H9 (cell line): ENCODE results near the gene ETNK2. TPM values are rescaled to one million over a fixed set of nuclear protein-coding genes. Genes with fewer than 3 reads are reported as not detected.

ENCODE experiments used
- DNase-seq: peaks from one replicate; pipeline ENCODE4 v3.0.0-alpha.2; 2017
- H2AFZ ChIP-seq: one replicate; pipeline ENCODE4 v1.6.1; 2013; ENCODE audit warnings: mild to moderate bottlenecking, low read length, control low read depth, moderate library complexity
- H2AK5ac ChIP-seq: 2 replicates; pipeline ENCODE4 v1.6.1; 2013; ENCODE audit warnings: low read length, control low read depth, mixed read lengths; ENCODE audit not compliant: insufficient read length
- H2BK120ac ChIP-seq: one replicate; pipeline ENCODE4 v1.6.1; 2013; ENCODE audit warnings: low read depth, mild to moderate bottlenecking, low read length, control low read depth, inconsistent platforms; ENCODE audit not compliant: poor library complexity, severe bottlenecking
- H2BK12ac ChIP-seq: 2 replicates; pipeline ENCODE4 v1.6.1; 2013; ENCODE audit warnings: low read length, control low read depth, mixed read lengths, low read depth; ENCODE audit not compliant: insufficient read length
- H2BK15ac ChIP-seq: 2 replicates; pipeline ENCODE4 v1.6.1; 2013; ENCODE audit warnings: low read depth, low read length, control low read depth
- H2BK20ac ChIP-seq: one replicate; pipeline ENCODE4 v1.6.1; 2013; ENCODE audit warnings: low read depth, mild to moderate bottlenecking, low read length, control low read depth, inconsistent platforms; ENCODE audit not compliant: poor library complexity, severe bottlenecking
- H2BK5ac ChIP-seq: 2 replicates; pipeline ENCODE4 v1.6.1; 2013; ENCODE audit warnings: low read length, control low read depth, mixed read lengths; ENCODE audit not compliant: insufficient read length
- H3K14ac ChIP-seq: 2 replicates; pipeline ENCODE4 v1.6.1; 2013; ENCODE audit warnings: low read length, control low read depth; ENCODE audit not compliant: insufficient read depth
- H3K18ac ChIP-seq: 2 replicates; pipeline ENCODE4 v1.6.1; 2013; ENCODE audit warnings: low read depth, mild to moderate bottlenecking, mixed read lengths, low read length, control low read depth; ENCODE audit not compliant: insufficient read length
- H3K23ac ChIP-seq: 2 replicates; pipeline ENCODE4 v1.6.1; 2013; ENCODE audit warnings: low read length, control low read depth, mixed read lengths, low read depth; ENCODE audit not compliant: insufficient read length
- H3K23me2 ChIP-seq: 2 replicates; pipeline ENCODE4 v1.6.1; 2013; ENCODE audit warnings: low read depth, mild to moderate bottlenecking, mixed read lengths, low read length, control low read depth; ENCODE audit not compliant: insufficient read length, poor library complexity, severe bottlenecking
- H3K27ac ChIP-seq: 2 replicates; pipeline ENCODE4 v1.5.1; 2013; ENCODE audit warnings: low read length, control low read depth, mixed read lengths, low read depth; ENCODE audit not compliant: insufficient read length
- H3K27me3 ChIP-seq: 2 replicates; pipeline ENCODE4 v1.6.1; 2013; ENCODE audit warnings: low read length, control low read depth, inconsistent platforms; ENCODE audit not compliant: insufficient read depth
- H3K4ac ChIP-seq: 2 replicates; pipeline ENCODE4 v1.6.1; 2013; ENCODE audit warnings: low read depth, mild to moderate bottlenecking, control low read depth, inconsistent platforms, low read length, moderate library complexity
- H3K4me1 ChIP-seq: 2 replicates; pipeline ENCODE4 v1.6.1; 2013; ENCODE audit warnings: low read length, control low read depth, inconsistent platforms; ENCODE audit not compliant: insufficient read depth
- H3K4me2 ChIP-seq: 2 replicates; pipeline ENCODE4 v1.6.1; 2013; ENCODE audit warnings: low read length, control low read depth, mixed read lengths; ENCODE audit not compliant: insufficient read length, insufficient read depth
- H3K56ac ChIP-seq: 2 replicates; pipeline ENCODE4 v1.6.1; 2013; ENCODE audit warnings: low read depth, mild to moderate bottlenecking, mixed read lengths, low read length, control low read depth; ENCODE audit not compliant: insufficient read length
- H3K79me1 ChIP-seq: 2 replicates; pipeline ENCODE4 v1.6.1; 2013; ENCODE audit warnings: low read depth, mild to moderate bottlenecking, moderate library complexity, low read length, control low read depth, inconsistent platforms; ENCODE audit not compliant: insufficient read depth, poor library complexity, severe bottlenecking
- H3K79me2 ChIP-seq: 2 replicates; pipeline ENCODE4 v1.6.1; 2013; ENCODE audit warnings: low read length, control low read depth, inconsistent platforms; ENCODE audit not compliant: insufficient read depth
- H3K9ac ChIP-seq: 2 replicates; pipeline ENCODE4 v1.6.1; 2013; ENCODE audit warnings: low read length, control low read depth, mixed read lengths; ENCODE audit not compliant: insufficient read length; ENCODE audit errors: extremely low read depth
- H3K9me3 ChIP-seq: one replicate; pipeline ENCODE4 v1.6.1; 2013; ENCODE audit warnings: low read depth, low read length, inconsistent platforms; ENCODE audit not compliant: control insufficient read depth
- H3T11ph ChIP-seq: one replicate; pipeline ENCODE4 v1.6.1; 2013; ENCODE audit warnings: mild to moderate bottlenecking, low read length, control low read depth, inconsistent platforms
- H4K20me1 ChIP-seq: one replicate; pipeline ENCODE4 v1.6.1; 2013; ENCODE audit not compliant: control insufficient read depth, insufficient read length, insufficient read depth
- H4K5ac ChIP-seq: 2 replicates; pipeline ENCODE4 v1.6.1; 2013; ENCODE audit warnings: low read depth, mild to moderate bottlenecking, mixed read lengths, low read length, control low read depth; ENCODE audit not compliant: insufficient read length
- H4K8ac ChIP-seq: replicated peaks from 2 replicates; pipeline ENCODE4 v1.6.1; 2013; ENCODE audit warnings: low read length, control low read depth, mixed read lengths, low read depth; ENCODE audit not compliant: insufficient read length
- H4K91ac ChIP-seq: 2 replicates; pipeline ENCODE4 v1.6.1; 2013; ENCODE audit warnings: low read depth, mild to moderate bottlenecking, moderate library complexity, mixed read lengths, low read length, control low read depth; ENCODE audit not compliant: insufficient read length
- H3K27ac Mint-ChIP-seq, 3 experiments: 2 replicates in 2 of 3; 3 replicates in 1 of 3; pipeline ENCODE4 v1.8.0; 2020 to 2021; ENCODE audit warnings: mixed read lengths in 3 of 3, mild to moderate bottlenecking in 1 of 3, moderate library complexity in 1 of 3
- H3K27me3 Mint-ChIP-seq: 2 replicates; pipeline ENCODE4 v1.8.0; 2021; ENCODE audit warnings: low read depth, mild to moderate bottlenecking, moderate library complexity, mixed read lengths
- H3K36me3 Mint-ChIP-seq, 3 experiments: 2 replicates in 2 of 3; 3 replicates in 1 of 3; pipeline ENCODE4 v1.8.0; 2020 to 2021; ENCODE audit warnings: low read depth in 3 of 3, mixed read lengths in 3 of 3; ENCODE audit not compliant: insufficient read depth in 1 of 3
- H3K4me1 Mint-ChIP-seq, 2 experiments: 2 replicates each; pipeline ENCODE4 v1.8.0; 2020; ENCODE audit warnings: mixed read lengths in 2 of 2
- H3K4me3 Mint-ChIP-seq, 2 experiments: 2 replicates in 1 of 2; 3 replicates in 1 of 2; pipeline ENCODE4 v1.8.0; 2020 to 2021; ENCODE audit warnings: mild to moderate bottlenecking in 2 of 2, mixed read lengths in 2 of 2, moderate library complexity in 1 of 2
- H3K9me3 Mint-ChIP-seq, 2 experiments: 2 replicates in 1 of 2; 3 replicates in 1 of 2; pipeline ENCODE4 v1.8.0; 2020; ENCODE audit warnings: mild to moderate bottlenecking in 2 of 2, mixed read lengths in 2 of 2, moderate library complexity in 1 of 2
- CTCF ChIP-seq: fragments of 200-600 bp; sonication (generic); conservative IDR thresholded peaks from 3 replicates; pipeline ENCODE4 v1.8.0; 2021; ENCODE audit warnings: antibody characterized with exemption, mild to moderate bottlenecking
- WGBS: extraction: QIAGEN DNeasy Blood & Tissue Kit; methylation state at CpG from one replicate; pipeline ENCODE4 v1.1.7; 2013; ENCODE audit warnings: missing lambda C conversion rate, low lambda C conversion rate, mixed read lengths; ENCODE audit not compliant: insufficient read length; ENCODE audit errors: extremely low coverage; 5-methylcytosine and 5-hydroxymethylcytosine counted together
- total RNA-seq: library from RNA; stranded (reverse); gene quantifications from 2 replicates; pipeline ENCODE4 v1.2.1, GENCODE V29; 2021

ETNK2 gene
- total RNA-seq, 1 experiment from 2014 or later: 17.6 TPM

- no peak overlapping the region for H3K4me3 Mint-ChIP-seq
- no peak overlapping the region for H4K5ac ChIP-seq
- H3K4me1 Mint-ChIP-seq: peaks cover 72 to 80% of the 10 kb centered on the region in 2 experiments
- H2BK12ac ChIP-seq: no peak overlapping the region
- peaks cover 5% of the 10 kb centered on the region for H3K79me1 ChIP-seq
- H2AFZ ChIP-seq: no peak overlapping the region
- H3K27ac Mint-ChIP-seq: no peak overlapping the region
- no peak overlapping the region for H3T11ph ChIP-seq
- H3K27me3 ChIP-seq: no peaks in the 10 kb centered on the region
- no peaks in the 10 kb centered on the region; the same call in 1 of the 2 replicates for H3K27me3 Mint-ChIP-seq
- H2BK20ac ChIP-seq: no peak overlapping the region
- H3K9ac ChIP-seq: no peak overlapping the region
- no peaks in the 10 kb centered on the region for H3K9me3 Mint-ChIP-seq
- no peak overlapping the region for H3K14ac ChIP-seq
- no peak overlapping the region for H2AK5ac ChIP-seq
- no peaks in the 10 kb centered on the region for H3K9me3 ChIP-seq
- no peak overlapping the region for H2BK120ac ChIP-seq
- H3K79me2 ChIP-seq: peaks cover 44% of the 10 kb centered on the region; the same call in 1 of the 2 replicates
- H3K23ac ChIP-seq: no peak overlapping the region
- H3K18ac ChIP-seq: no peak overlapping the region
- no peak overlapping the region for H3K4ac ChIP-seq
- H3K27ac ChIP-seq: no peak overlapping the region
- no peak overlapping the region for H3K4me2 ChIP-seq
- no peak overlapping the region for H4K8ac ChIP-seq
- no peak overlapping the region for H2BK15ac ChIP-seq
- WGBS: no CpG with 5 or more reads among the region's 1 CpG
- H4K91ac ChIP-seq: no peak overlapping the region
- H3K4me1 ChIP-seq: peaks cover 27% of the 10 kb centered on the region
- peaks cover 0 to 3% (median 0%) of the 10 kb centered on the region in 3 experiments; a peak in 1 of 7 replicates for H3K36me3 Mint-ChIP-seq
- H4K20me1 ChIP-seq: no peaks in the 10 kb centered on the region
- no peak overlapping the region for H3K56ac ChIP-seq
- TF ChIP-seq CTCF: no peak
- no peak overlapping the region for H2BK5ac ChIP-seq
- DNase-seq: no peak
- no peaks in the 10 kb centered on the region for H3K23me2 ChIP-seq
Observed at GRCh38 chr1:204106825-204107224, 45.0 kb downstream of the ETNK2 start.
